Cerebellar cortex (tissue), 1 donor: Measurements from ENCODE around the gene USP10.

Experiments used
- DNase-seq: peaks from one replicate; pipeline ENCODE4 v3.0.0-alpha.2; 2015; ENCODE audit warnings: low spot score

The USP10 gene

GRCh38 chr16:84773312-84773711, 73.5 kb downstream of the USP10 start:
- DNase-seq, result no peak

GRCh38 chr16:84774810-84775209, 75.0 kb downstream of the USP10 start:
- DNase-seq, result no peak

- DNase-seq, result no peak
Measured at GRCh38 chr16:84775262-84775810, 75.5 kb downstream of the USP10 start.

GRCh38 chr16:84777435-84777834, 77.6 kb downstream of the USP10 start:
- no peak for DNase-seq

GRCh38 chr16:84778720-84779119, 78.9 kb downstream of the USP10 start:
- DNase-seq, result no peak

GRCh38 chr16:84780063-84780462, 80.3 kb downstream of the USP10 start:
- no peak for DNase-seq

GRCh38 chr16:84780544-84781376, 81.0 kb downstream of the USP10 start:
- no peak for DNase-seq

GRCh38 chr16:84782846-84783245, 83.0 kb downstream of the USP10 start:
- DNase-seq, result no peak

- peak; percentile 29 for DNase-seq
Measured at GRCh38 chr16:84785843-84786581, 86.2 kb downstream of the USP10 start.

GRCh38 chr16:84786605-84787262, 86.9 kb downstream of the USP10 start:
- DNase-seq, result no peak

- no peak for DNase-seq
Measured at GRCh38 chr16:84787263-84787622, 87.4 kb downstream of the USP10 start.

GRCh38 chr16:84788920-84789391, 89.2 kb downstream of the USP10 start:
- no peak for DNase-seq

- DNase-seq, result no peak
Measured at GRCh38 chr16:84789431-84789830, 89.6 kb downstream of the USP10 start.

- DNase-seq, result no peak
Measured at GRCh38 chr16:84790301-84790700, 90.5 kb downstream of the USP10 start.

GRCh38 chr16:84791088-84791487, 91.3 kb downstream of the USP10 start:
- no peak for DNase-seq

GRCh38 chr16:84791501-84791900, 91.7 kb downstream of the USP10 start:
- DNase-seq, result no peak

- no peak for DNase-seq
Measured at GRCh38 chr16:84794186-84794585, 94.4 kb downstream of the USP10 start.

GRCh38 chr16:84794626-84795025, 94.8 kb downstream of the USP10 start:
- no peak for DNase-seq

GRCh38 chr16:84795329-84796053, 95.7 kb downstream of the USP10 start:
- no peak for DNase-seq

GRCh38 chr16:84800158-84800978, 100.6 kb downstream of the USP10 start:
- no peak for DNase-seq

GRCh38 chr16:84803146-84803545, 103.3 kb downstream of the USP10 start:
- DNase-seq, result no peak
